Measurements from ENCODE around the gene APCDD1L. TPM values are rescaled to one million over a fixed set of nuclear protein-coding genes. Genes with fewer than 3 reads are reported as not detected.
A peak's percentile ranks its signal among the peaks of the same experiment; 100 is the strongest.

APCDD1L gene
- not detected for total RNA-seq

DNA sequence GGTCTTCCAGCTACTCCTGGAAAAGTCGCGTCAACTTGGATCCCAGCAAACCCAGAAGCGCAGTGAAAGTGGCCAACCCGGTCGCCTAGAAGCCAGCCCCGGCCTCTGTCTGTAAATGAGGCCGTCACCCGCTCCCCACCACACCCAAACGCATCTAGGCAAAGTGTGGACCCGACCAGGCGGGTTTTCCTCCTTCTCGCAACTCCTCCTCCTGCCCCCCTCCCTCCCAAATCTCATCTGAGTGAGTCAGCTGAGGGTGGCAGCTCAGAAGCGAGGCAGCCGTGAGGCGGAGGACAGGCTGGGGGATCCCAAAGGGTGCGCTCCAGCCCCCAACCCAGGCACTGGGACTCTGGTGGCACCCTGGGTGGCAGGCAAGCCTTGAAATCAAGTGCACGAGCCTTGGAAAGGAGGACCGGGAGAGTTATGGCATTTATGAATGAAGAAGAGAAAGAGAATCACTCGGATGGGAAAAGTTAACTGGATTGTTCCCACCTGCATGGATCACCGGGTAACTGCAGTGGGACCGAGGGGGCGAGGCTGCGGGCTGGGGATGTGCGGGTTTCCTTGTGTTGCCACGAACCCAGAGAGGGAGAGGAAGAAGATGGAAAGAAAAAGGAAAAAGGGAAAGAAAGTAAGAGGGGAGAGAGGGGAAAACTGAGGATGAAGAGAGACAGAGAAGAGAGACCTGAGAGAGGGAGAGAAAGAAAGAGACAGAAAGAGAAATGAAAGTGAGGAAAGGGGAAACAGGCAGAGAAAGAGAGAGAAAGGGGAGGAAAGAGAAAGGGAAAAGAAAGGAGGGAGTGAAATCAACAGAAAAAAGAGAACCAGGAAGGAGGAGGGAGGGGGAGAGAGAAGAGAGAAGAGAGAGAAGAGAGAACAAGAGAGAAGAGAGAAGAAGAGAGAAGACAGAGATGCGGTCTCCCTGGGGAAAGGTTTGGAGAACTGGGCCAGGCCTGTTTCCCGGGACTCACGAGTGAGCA, at the start of gene APCDD1L:
APCDD1L (minus strand) TSS at position 167 of the 980 bp plus-strand sequence. CDS start 692 bp downstream, outside the sequence.
- H3K4me1 Mint-ChIP-seq: no peaks in the 10 kb centered on the region
- DNase-seq: peak; percentile 5
- ChIA-PET POLR2A (no interaction called here), CTCF (no interaction called here)
- H3K27ac Mint-ChIP-seq: no peak within 1 kb of the TSS
- H3K36me3 Mint-ChIP-seq (ENCODE audit: low read depth): no peaks in the 10 kb centered on the region
- peaks cover 29% of the 10 kb centered on the region for H3K27me3 Mint-ChIP-seq
- H3K4me3 Mint-ChIP-seq: no peak within 1 kb of the TSS
- H3K9me3 Mint-ChIP-seq: no peaks in the 10 kb centered on the region

DNA sequence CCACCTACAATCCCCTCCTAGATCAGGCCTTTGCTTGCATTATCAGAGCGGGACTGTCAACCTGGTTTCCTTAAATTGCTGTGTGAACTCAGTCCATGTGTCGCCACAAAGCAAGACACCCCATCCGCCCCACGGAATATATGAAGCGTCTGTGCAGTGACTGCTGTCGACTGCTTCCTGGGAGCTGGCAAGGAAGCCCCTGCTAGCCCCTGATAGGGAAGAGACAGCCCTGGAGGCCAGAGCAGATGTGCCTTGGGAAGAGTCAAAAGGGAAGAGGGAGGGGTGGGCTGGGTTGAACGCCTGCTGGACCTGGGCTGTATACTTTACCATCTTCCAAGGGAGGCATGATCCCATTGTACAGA, 44.1 kb upstream of the APCDD1L start:
- Mint-ChIP-seq H3K27ac (no peak overlapping the region), H3K9me3 (no peaks in the 10 kb centered on the region), H3K4me1 (no peaks in the 10 kb centered on the region), H3K36me3 (ENCODE audit: low read depth) (no peaks in the 10 kb centered on the region), H3K27me3 (peaks cover 25% of the 10 kb centered on the region), H3K4me3 (no peak overlapping the region)
- ChIA-PET POLR2A (no interaction called here), CTCF (no interaction called here)
- DNase-seq: no peak

- ChIA-PET POLR2A (no interaction called here), CTCF (no interaction called here)
- no peaks in the 10 kb centered on the region for H3K9me3 Mint-ChIP-seq
- DNase-seq: no peak
- peaks cover 28% of the 10 kb centered on the region for H3K27me3 Mint-ChIP-seq
- no peak overlapping the region for H3K27ac Mint-ChIP-seq
- H3K4me3 Mint-ChIP-seq: no peak overlapping the region
- no peaks in the 10 kb centered on the region for H3K36me3 Mint-ChIP-seq (ENCODE audit: low read depth)
- H3K4me1 Mint-ChIP-seq: no peaks in the 10 kb centered on the region
These were observed 43.5 kb upstream of the APCDD1L start for GRCh38 chr20:58558486-58559367.

DNA sequence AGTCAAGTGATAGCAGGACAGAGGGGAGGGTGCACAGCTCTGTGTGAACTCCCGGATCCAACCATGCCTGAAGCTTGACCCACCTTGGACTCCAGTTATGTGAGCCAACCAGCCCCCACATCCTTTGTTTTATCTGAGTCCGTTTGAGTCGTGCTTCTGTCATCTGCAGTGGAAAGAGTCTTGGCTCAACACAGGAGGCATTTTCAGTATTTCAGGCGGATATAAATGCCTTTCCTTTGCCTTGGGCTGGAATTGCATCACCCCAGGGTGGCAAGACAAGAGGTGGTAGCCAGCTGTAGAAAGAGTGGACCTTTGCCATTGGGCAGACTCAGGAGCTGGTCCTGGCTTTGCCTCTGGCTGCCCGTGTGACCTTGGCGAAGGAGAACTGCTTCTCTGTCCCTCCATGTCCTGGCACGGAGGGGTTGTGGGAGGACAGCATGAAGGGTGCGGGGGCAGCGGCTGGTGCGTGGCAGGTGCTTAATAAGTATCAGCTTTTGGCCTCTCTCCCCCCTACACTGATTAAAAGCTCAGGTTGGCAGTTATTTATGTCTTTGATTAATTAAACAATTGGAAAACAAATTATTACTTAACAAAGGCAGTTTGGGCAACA, 42.6 kb upstream of the APCDD1L start:
- DNase-seq: no peak
- ChIA-PET CTCF (no interaction called here), POLR2A (no interaction called here)
- no peak overlapping the region for H3K4me3 Mint-ChIP-seq
- H3K36me3 Mint-ChIP-seq (ENCODE audit: low read depth): no peaks in the 10 kb centered on the region
- no peaks in the 10 kb centered on the region for H3K4me1 Mint-ChIP-seq
- H3K9me3 Mint-ChIP-seq: no peaks in the 10 kb centered on the region
- H3K27me3 Mint-ChIP-seq: peaks cover 34% of the 10 kb centered on the region
- H3K27ac Mint-ChIP-seq: no peak overlapping the region

- Mint-ChIP-seq H3K4me1 (no peaks in the 10 kb centered on the region), H3K4me3 (no peak overlapping the region), H3K27ac (no peak overlapping the region), H3K36me3 (ENCODE audit: low read depth) (no peaks in the 10 kb centered on the region), H3K27me3 (peaks cover 28% of the 10 kb centered on the region), H3K9me3 (no peaks in the 10 kb centered on the region)
- no peak for DNase-seq
- CTCF ChIA-PET: no interaction called here
- POLR2A ChIA-PET: no interaction called here
These were observed 41.8 kb upstream of the APCDD1L start for GRCh38 chr20:58556961-58557360.

GRCh38 chr20:58555078-58555765, 40.0 kb upstream of the APCDD1L start:
- ChIA-PET CTCF (no interaction called here), POLR2A (no interaction called here)
- Mint-ChIP-seq H3K4me3 (no peak overlapping the region), H3K27ac (no peak overlapping the region), H3K9me3 (no peaks in the 10 kb centered on the region), H3K36me3 (ENCODE audit: low read depth) (no peaks in the 10 kb centered on the region), H3K4me1 (no peaks in the 10 kb centered on the region), H3K27me3 (peaks cover 23% of the 10 kb centered on the region)
- no peak for DNase-seq

DNA sequence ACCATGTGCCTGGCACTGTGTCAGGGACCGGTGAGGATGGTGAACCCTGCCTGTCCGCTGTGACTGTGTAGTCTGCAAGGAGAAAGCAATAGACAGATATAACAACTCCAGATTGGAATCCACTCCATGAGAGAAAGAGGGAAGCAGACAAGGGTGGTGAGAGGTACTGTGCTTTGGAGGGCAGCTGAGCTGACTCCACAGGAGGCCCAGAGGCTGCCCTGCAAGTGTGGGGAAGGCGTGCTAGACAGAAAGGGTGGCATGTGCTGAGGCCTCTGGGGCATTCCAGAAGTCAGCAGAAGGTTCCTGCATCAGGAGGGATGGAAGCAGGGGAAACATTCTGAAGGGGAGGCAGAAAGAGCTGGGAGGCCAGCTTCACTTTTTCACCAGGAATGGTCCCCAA, 39.3 kb upstream of the APCDD1L start:
- H3K27ac Mint-ChIP-seq: no peak overlapping the region
- no peaks in the 10 kb centered on the region for H3K36me3 Mint-ChIP-seq (ENCODE audit: low read depth)
- no peaks in the 10 kb centered on the region for H3K9me3 Mint-ChIP-seq
- no peak overlapping the region for H3K4me3 Mint-ChIP-seq
- no peaks in the 10 kb centered on the region for H3K4me1 Mint-ChIP-seq
- peaks cover 22% of the 10 kb centered on the region for H3K27me3 Mint-ChIP-seq
- no peak for DNase-seq
- POLR2A ChIA-PET: no interaction called here
- CTCF ChIA-PET: no interaction called here

GRCh38 chr20:58553841-58554240, 38.6 kb upstream of the APCDD1L start:
- ChIA-PET CTCF (no interaction called here), POLR2A (no interaction called here)
- no peaks in the 10 kb centered on the region for H3K4me1 Mint-ChIP-seq
- H3K9me3 Mint-ChIP-seq: no peaks in the 10 kb centered on the region
- no peak overlapping the region for H3K27ac Mint-ChIP-seq
- H3K27me3 Mint-ChIP-seq: peaks cover 22% of the 10 kb centered on the region
- DNase-seq: no peak
- no peaks in the 10 kb centered on the region for H3K36me3 Mint-ChIP-seq (ENCODE audit: low read depth)
- H3K4me3 Mint-ChIP-seq: no peak overlapping the region

- no peaks in the 10 kb centered on the region for H3K9me3 Mint-ChIP-seq
- DNase-seq: no peak
- POLR2A ChIA-PET: no interaction called here
- peaks cover 22% of the 10 kb centered on the region for H3K27me3 Mint-ChIP-seq
- no peak overlapping the region for H3K27ac Mint-ChIP-seq
- CTCF ChIA-PET: no interaction called here
- no peaks in the 10 kb centered on the region for H3K4me1 Mint-ChIP-seq
- no peak overlapping the region for H3K4me3 Mint-ChIP-seq
- H3K36me3 Mint-ChIP-seq (ENCODE audit: low read depth): no peaks in the 10 kb centered on the region
These were observed 38.0 kb upstream of the APCDD1L start for GRCh38 chr20:58553166-58553696.

DNA sequence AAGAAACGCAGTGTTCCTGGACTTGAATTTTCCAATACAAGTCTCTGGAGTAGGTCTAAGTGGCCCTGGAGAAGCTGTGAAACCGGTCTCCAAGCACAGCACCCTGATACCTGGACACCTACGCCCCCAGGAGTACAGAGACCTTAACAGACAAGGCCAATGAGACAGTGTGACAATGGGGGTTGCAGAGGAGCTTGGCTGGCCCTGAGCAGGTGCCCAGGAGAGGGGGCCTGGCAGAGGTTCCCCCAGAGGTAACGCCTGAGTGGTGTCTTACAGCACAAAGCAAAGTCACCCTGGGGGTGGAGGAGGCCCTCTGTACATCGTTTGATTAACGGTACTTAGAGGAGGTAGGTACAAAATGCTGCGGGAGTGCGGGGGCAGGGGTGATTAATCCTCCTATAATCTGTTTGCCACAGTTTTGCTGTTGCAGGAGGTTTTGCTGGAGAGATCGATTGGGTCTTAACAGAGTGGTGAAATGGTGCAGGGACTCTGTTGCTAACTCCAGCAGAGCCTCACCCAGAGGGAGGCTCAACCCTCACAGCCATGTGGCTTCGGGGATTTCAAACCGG, 37.3 kb upstream of the APCDD1L start:
- Mint-ChIP-seq H3K27ac (no peak overlapping the region), H3K27me3 (peaks cover 25% of the 10 kb centered on the region), H3K4me1 (no peaks in the 10 kb centered on the region), H3K36me3 (ENCODE audit: low read depth) (no peaks in the 10 kb centered on the region), H3K9me3 (no peaks in the 10 kb centered on the region), H3K4me3 (no peak overlapping the region)
- no peak for DNase-seq
- ChIA-PET POLR2A (no interaction called here), CTCF (no interaction called here)

DNA sequence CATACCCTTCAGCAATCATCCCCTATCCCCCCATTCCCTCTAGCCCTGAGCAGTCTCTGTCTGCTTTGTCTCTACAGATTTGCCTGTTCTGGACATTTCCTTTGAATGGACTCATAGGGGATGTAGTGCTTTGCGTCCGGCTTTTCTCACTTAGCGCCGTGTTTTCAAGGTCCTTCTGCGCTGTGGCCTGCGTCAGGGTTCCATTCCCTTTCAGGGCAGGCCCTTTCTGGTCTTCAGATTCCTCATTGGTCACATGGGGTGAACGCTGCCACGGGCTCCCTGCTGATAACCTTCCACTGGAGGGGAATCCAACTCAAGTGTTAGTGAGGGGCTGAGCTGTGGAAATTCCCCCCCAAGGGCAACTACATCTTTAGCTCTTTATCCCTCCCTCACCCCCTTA, 36.4 kb upstream of the APCDD1L start:
- ChIA-PET CTCF (no interaction called here), POLR2A (no interaction called here)
- Mint-ChIP-seq H3K27me3 (peaks cover 21% of the 10 kb centered on the region), H3K27ac (no peak overlapping the region), H3K9me3 (no peaks in the 10 kb centered on the region), H3K4me1 (no peaks in the 10 kb centered on the region), H3K4me3 (no peak overlapping the region), H3K36me3 (ENCODE audit: low read depth) (no peaks in the 10 kb centered on the region)
- DNase-seq: no peak

GRCh38 chr20:58550275-58551059, 35.3 kb upstream of the APCDD1L start:
- peaks cover 20% of the 10 kb centered on the region for H3K27me3 Mint-ChIP-seq
- ChIA-PET CTCF (interaction anchor here (0.6 kb wide), 1 partner anchor 535 kb away, joined by 4 read pairs; no protein-coding TSS in a partner anchor), POLR2A (no interaction called here)
- no peaks in the 10 kb centered on the region for H3K4me1 Mint-ChIP-seq
- H3K4me3 Mint-ChIP-seq: no peak overlapping the region
- no peaks in the 10 kb centered on the region for H3K9me3 Mint-ChIP-seq
- no peak for DNase-seq
- no peaks in the 10 kb centered on the region for H3K36me3 Mint-ChIP-seq (ENCODE audit: low read depth)
- H3K27ac Mint-ChIP-seq: no peak overlapping the region
